ENCODE measurements around the gene MME. TPM values are rescaled to one million over a fixed set of nuclear protein-coding genes. Genes with fewer than 3 reads are reported as not detected.
"Not testable (repeated sequence)": the region's sequence is repeated elsewhere in the genome, so short reads cannot be mapped to it uniquely, and the experiment has no call there.

Gene MME
- total RNA-seq, 2 experiments from 2014 or later = 0.69 to 1.8 TPM

GRCh38 chr3:155111971-155112370, 31.9 kb downstream of the MME start:
- TF ChIP-seq CTCF (IDR thresholded peaks at IDR 0.05) = no peak
- Mint-ChIP-seq H3K27ac (no peak overlapping the region), H3K27me3 (no peaks in the 10 kb centered on the region), H3K4me3 (no peak overlapping the region), H3K9me3 (no peaks in the 10 kb centered on the region), H3K36me3 (ENCODE audit: low read depth) (no peaks in the 10 kb centered on the region), H3K4me1 (ENCODE audit: low read depth) (peaks cover 13% of the 10 kb centered on the region)
- Histone ChIP-seq H3K27me3 (ENCODE audit: control insufficient read depth in 1 of 2, insufficient read depth in 2 of 2, low read length in 2 of 2) (no peaks in the 10 kb centered on the region), H3K27ac (ENCODE audit: low read depth in 1 of 2, low read length in 2 of 2) (no peak overlapping the region), H3K9me3 (ENCODE audit: control insufficient read depth in 1 of 2, insufficient read depth in 1 of 2, low read length in 2 of 2) (peaks cover 0 to under 1% of the 10 kb centered on the region in 2 experiments), H3K4me3 (ENCODE audit: low read length) (no peak overlapping the region), H3K36me3 (ENCODE audit: insufficient read depth, low read length) (no peaks in the 10 kb centered on the region), H3K4me1 (ENCODE audit: insufficient read depth, low read length) (no peaks in the 10 kb centered on the region)
- ATAC-seq (ENCODE audit: poor library complexity) = no peak
- ChIA-PET CTCF (no interaction called here), POLR2A (no interaction called here)
- intact Hi-C loops (cut with DNase I, micrococcal nuclease) = no loop called here
- no peak for DNase-seq

- H3K9me3 ChIP-seq (ENCODE audit: control insufficient read depth in 1 of 2, insufficient read depth in 1 of 2, low read length in 2 of 2) = no peaks in the 10 kb centered on the region
- no peaks in the 10 kb centered on the region for H3K36me3 ChIP-seq (ENCODE audit: insufficient read depth, low read length)
- no peak overlapping the region for H3K27ac Mint-ChIP-seq
- no peaks in the 10 kb centered on the region for H3K27me3 ChIP-seq (ENCODE audit: control insufficient read depth in 1 of 2, insufficient read depth in 2 of 2, low read length in 2 of 2)
- no peaks in the 10 kb centered on the region for H3K9me3 Mint-ChIP-seq
- CTCF ChIA-PET = no interaction called here
- intact Hi-C loops (cut with DNase I, micrococcal nuclease) = no loop called here
- POLR2A ChIA-PET = no interaction called here
- no peaks in the 10 kb centered on the region for H3K4me1 ChIP-seq (ENCODE audit: insufficient read depth, low read length)
- DNase-seq = no peak
- ATAC-seq (ENCODE audit: poor library complexity) = no peak
- H3K4me3 ChIP-seq (ENCODE audit: low read length) = no peak overlapping the region
- no peaks in the 10 kb centered on the region for H3K36me3 Mint-ChIP-seq (ENCODE audit: low read depth)
- no peaks in the 10 kb centered on the region for H3K27me3 Mint-ChIP-seq
- H3K4me3 Mint-ChIP-seq = no peak overlapping the region
- no peak overlapping the region for H3K27ac ChIP-seq (ENCODE audit: low read depth in 1 of 2, low read length in 2 of 2)
- TF ChIP-seq CTCF (IDR thresholded peaks at IDR 0.05) = no peak
- H3K4me1 Mint-ChIP-seq (ENCODE audit: low read depth) = peaks cover 13% of the 10 kb centered on the region
These were observed 32.7 kb downstream of the MME start for GRCh38 chr3:155112661-155113389.

GRCh38 chr3:155124745-155125144, 44.6 kb downstream of the MME start:
- H3K4me3 Mint-ChIP-seq = peak overlapping the region; percentile 65
- ATAC-seq (ENCODE audit: poor library complexity) = not testable (repeated sequence)

GRCh38 chr3:155129396-155129795, 49.3 kb downstream of the MME start:
- POLR2A ChIA-PET = no interaction called here
- no peak for DNase-seq
- peaks cover 0 to 6% of the 10 kb centered on the region in 2 experiments for H3K9me3 ChIP-seq (ENCODE audit: control insufficient read depth in 1 of 2, insufficient read depth in 1 of 2, low read length in 2 of 2)

More at GRCh38 chr3:155124745-155125144, 44.6 kb downstream of the MME start:
- intact Hi-C loops (cut with DNase I, micrococcal nuclease); CTCF ChIA-PET; H3K4me1 ChIP-seq (ENCODE audit: insufficient read depth, low read length); H3K27me3 ChIP-seq (ENCODE audit: control insufficient read depth in 1 of 2, insufficient read depth in 2 of 2, low read length in 2 of 2); H3K9me3 ChIP-seq (ENCODE audit: control insufficient read depth in 1 of 2, insufficient read depth in 1 of 2, low read length in 2 of 2); POLR2A ChIA-PET; H3K27me3 Mint-ChIP-seq; H3K4me1 Mint-ChIP-seq (ENCODE audit: low read depth); H3K27ac ChIP-seq (ENCODE audit: low read depth in 1 of 2, low read length in 2 of 2); H3K9me3 Mint-ChIP-seq; H3K4me3 ChIP-seq (ENCODE audit: low read length); H3K36me3 Mint-ChIP-seq (ENCODE audit: low read depth); H3K36me3 ChIP-seq (ENCODE audit: insufficient read depth, low read length): not testable (repeated sequence)
- H3K27ac Mint-ChIP-seq = peak overlapping the region; percentile 56
- DNase-seq = peak in 2 of 14 experiments; percentile 22 to 28

More at GRCh38 chr3:155129396-155129795, 49.3 kb downstream of the MME start:
- H3K27me3 Mint-ChIP-seq = no peaks in the 10 kb centered on the region
- no peak overlapping the region for H3K4me3 ChIP-seq (ENCODE audit: low read length)
- H3K27ac Mint-ChIP-seq = no peak overlapping the region
- no peaks in the 10 kb centered on the region for H3K27me3 ChIP-seq (ENCODE audit: control insufficient read depth in 1 of 2, insufficient read depth in 2 of 2, low read length in 2 of 2)
- no peaks in the 10 kb centered on the region for H3K4me1 Mint-ChIP-seq (ENCODE audit: low read depth)
- no peak for TF ChIP-seq CTCF (IDR thresholded peaks at IDR 0.05)
- no peaks in the 10 kb centered on the region for H3K36me3 Mint-ChIP-seq (ENCODE audit: low read depth)
- H3K36me3 ChIP-seq (ENCODE audit: insufficient read depth, low read length) = no peaks in the 10 kb centered on the region
- intact Hi-C loops (cut with DNase I, micrococcal nuclease) = no loop called here
- no peak overlapping the region for H3K4me3 Mint-ChIP-seq
- CTCF ChIA-PET = no interaction called here
- no peak for ATAC-seq (ENCODE audit: poor library complexity)
- peaks cover 3% of the 10 kb centered on the region for H3K9me3 Mint-ChIP-seq
- H3K27ac ChIP-seq (ENCODE audit: low read depth in 1 of 2, low read length in 2 of 2) = no peak overlapping the region
- H3K4me1 ChIP-seq (ENCODE audit: insufficient read depth, low read length) = no peaks in the 10 kb centered on the region
